RKO (cell line): Measurements from ENCODE around the gene KRT9.

Source experiments
- DNase-seq: peaks from one replicate; pipeline ENCODE4 v3.0.0-alpha.2; 2016; ENCODE audit warnings: low spot score

KRT9 gene

DNA sequence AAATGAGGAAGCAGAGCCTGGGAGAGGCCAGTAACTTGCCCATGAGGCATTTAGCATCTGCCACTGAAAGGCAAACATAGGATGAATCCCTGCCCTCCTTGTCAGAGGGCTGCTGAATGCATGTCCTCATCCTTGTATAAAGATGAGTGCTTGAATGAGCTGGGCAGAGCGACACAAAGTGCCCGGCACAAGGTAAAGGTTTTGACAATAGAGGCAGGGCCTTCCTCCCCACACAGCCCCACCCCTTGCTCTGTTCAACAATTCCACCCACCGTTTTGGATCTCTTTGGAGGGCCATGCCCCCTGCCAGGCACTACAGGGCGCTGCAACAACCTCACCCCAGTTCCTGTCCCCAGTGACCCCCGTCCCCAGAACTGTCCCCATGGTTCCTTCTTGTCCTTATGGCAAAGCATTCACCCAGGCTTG lies 42.4 kb downstream of the KRT9 start:
- DNase-seq: no peak

DNA sequence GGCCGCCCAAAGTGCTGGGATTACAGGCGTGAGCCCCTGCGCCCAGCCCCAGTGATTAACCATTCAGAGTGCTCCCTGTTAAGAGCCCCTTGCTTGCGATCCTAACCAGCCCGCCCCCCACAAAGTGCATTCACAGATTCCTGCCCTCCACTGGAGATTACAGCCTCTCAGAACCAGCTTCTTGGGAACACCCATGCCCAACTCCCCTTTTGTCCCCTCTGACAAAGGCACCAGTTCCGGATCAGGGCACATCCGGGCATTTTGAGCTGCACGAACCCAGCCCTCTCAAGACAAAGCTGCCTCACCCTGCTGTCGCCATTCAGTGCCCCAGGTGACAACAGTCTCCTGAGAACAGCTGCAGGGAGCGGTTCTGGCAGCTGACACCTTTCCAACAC lies 42.9 kb downstream of the KRT9 start:
- no peak for DNase-seq

DNA sequence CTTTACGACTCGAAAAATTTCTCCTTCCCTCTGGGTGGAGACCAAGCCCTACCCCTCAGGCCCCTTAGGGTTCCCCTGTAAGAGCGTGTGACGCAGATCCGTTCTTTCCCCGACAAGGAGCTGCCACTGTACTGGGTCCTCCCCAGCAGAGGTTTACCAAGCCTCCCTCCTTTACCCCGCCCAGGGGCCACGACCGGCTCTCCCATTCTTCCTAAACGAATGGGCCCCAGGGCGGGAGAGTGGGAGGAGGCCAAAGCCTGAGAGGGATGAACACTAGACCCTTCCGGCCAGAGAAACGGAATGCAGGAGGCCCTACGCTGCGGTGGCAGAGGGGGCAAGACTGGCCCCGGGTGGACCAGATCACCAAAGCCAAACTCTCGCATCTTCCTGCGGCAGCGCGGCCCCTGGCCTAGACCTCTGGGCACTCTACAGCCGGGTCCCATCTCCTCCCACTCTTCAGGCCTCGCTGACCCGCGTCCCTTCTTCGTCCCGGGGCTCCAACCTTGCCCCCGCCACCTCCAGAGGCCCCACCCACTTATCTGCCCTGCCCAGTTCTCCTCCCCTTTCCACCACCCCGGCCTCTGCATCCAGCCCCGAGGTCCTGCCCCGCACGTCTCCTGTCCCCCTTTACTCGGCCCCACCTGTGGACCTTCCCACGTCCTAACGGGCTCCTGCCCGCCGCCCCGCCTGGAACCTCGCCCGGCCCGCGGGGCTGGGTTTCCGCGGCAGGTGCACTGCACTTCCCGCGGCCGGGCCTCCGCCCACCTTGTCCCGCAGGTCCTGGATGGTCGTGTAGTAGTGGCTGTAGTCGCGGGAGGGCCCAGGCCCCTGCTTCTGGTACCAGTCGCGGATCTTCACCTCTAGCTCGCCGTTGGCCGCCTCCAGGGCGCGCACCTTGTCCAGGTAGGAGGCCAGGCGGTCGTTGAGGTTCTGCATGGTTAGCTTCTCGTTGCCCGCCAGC lies 44.5 kb downstream of the KRT9 start:
- DNase-seq: no peak

DNA sequence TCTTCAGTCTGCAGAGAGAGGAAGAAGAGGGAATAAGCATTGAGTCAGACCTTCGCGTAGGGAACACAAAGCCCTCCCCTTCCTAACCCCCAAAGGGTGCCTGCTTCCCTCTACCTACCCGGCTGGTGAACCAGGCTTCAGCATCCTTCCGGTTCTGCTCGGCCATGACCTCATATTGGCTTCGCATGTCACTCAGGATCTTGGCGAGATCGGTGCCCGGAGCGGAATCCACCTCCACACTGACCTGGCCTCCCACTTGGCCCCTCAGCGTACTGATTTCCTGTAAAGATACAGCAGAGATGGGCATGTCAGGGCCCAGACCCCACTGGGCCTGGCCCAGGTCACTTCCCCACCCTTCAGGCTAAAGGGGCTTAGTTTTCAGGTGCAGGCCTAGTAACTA lies 47.6 kb downstream of the KRT9 start:
- DNase-seq: no peak

DNA sequence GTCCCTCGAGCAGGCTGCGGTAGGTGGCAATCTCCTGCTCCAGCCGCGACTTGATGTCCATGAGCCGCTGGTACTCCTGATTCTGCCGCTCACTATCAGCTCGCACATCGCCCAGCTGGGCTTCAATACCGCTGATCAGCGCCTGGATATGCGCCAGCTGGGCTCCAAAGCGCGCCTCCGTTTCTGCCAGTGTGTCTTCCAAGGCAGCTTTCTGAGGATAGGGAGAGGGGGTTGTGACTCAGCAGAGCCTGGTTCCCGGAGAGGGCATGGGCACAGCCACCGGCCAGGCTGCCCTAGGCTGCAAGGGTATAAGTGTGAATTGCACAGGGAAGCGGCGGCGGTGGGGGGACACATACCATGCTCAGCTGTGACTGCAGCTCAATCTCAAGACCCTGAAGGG lies 48.1 kb downstream of the KRT9 start:
- no peak for DNase-seq

DNA sequence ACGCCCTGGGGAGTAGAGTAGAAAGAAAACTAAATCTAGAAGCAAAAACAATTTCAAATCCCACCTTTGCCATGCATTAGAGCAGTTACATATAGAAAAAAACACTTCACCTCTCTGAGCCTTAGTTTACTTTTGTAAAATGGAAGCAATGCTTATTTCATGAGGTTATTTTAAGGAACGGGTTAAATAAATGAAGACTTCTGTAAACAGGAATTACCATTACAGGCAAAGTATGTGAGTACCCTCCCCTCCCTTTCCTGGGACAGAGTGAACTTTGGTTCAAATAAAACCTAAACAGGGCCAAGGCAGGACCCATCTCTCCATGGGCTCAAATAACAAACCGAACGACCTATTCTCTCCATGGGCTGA lies 48.6 kb downstream of the KRT9 start:
- DNase-seq: no peak

DNA sequence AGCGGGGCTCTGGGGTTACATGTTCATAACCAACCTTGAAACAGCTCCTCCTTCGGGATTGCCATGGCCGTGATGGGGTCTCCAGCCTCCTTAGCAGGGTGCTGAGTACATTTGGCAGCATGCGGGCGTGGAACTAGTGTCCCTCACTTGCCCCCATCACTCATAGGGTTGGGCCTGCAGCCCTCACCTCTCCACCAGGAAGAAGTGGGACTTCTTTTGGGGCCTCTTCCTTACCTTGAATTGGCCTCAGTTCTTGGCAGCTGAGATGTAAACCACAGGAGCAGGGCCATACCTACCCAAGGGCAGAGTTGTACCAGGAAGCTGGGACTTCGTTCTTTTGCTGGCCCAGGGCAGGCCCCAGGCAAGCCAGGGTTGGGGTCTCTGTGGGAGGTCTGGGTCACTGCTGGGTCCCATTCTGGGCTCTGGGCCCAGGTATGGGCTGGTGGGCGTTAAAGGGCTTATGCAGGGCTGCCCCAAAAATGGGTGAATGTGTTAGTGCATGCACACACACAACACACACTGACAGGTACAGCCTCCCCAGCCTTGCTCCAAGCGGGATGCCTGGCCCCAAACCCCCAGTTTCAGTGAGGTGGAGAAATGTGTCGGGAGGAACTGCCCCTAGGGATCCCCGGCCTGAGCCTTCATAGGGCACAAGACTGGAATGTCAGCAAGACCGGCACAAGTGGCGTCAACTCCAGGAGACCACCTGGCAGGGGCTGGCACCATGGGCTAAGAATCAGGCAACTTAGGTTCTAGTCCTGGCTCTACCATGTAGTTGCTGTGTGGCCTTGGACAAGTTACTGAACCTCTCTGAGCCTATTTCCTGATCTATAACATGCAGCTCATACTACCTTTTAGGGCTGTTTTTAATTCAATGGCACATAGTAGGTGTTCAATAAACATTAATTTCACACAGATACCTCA lies 49.3 kb downstream of the KRT9 start:
- DNase-seq: no peak

DNA sequence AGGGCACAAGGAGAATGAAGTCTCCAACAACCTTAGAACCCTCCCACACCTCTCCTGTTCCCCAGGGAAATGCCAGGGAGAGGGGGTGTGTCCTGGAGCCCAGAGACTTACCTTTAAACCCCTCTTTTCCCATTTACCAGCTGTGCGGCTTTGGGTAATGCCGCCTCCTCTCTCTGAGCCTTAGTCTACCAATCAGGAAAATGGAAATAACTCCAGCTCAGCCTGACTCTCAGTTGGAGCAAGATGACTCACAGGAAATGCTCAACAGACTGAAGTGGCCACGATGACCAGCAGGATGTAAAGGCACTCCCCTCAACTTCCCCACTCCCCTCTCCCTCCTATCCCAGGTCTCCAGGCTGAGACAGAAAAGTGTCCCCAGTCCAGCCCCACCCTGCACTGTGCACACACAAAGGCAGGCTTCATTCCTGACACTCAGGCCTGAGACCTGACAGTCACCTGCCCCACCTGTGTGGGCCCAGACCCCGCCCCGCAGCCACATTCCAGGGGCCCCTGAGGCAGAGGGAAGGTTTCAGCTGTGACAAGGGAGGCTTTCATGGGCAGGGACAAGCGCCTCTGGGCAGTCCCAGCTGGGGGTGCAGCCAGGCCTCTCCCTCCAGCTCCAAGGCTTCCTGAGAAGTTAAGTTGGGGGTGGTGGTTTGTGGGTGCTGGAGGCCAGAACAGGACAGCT lies 50.1 kb downstream of the KRT9 start:
- DNase-seq: peak; percentile 88

DNA sequence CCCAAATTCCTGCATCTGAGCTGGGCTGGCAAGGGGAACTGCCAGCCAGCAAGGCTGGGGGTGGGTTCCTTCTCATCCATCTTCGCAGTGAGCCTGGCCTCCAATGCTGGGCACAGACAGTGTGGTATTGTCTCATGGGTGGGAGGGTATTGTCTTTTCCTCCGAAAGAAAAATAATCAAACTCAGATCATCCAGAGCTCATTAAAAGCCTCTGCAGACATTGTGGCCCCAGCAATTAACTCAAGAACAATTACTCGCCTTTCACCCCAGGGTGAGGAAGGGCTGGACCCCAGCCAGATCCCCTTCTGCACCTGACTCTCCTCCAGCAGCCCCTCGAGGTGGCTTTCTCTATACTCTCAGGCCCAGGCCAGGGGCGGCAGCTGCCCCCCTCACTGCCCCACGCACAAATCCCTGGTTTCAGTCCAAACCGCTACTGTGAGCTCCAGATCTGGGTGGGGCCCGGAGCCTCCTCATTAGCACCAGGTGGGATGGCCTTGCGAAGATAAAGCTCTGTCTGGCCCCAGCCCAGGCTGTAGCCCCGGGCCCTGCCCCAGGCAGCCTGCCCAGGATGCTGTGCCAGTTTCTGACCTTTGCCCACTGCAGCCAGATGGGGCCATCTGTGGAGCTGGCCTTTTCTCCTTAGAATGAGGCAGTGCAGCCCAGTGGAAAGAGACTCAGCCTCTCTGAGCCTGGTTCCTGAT lies 50.9 kb downstream of the KRT9 start:
- DNase-seq: no peak

DNA sequence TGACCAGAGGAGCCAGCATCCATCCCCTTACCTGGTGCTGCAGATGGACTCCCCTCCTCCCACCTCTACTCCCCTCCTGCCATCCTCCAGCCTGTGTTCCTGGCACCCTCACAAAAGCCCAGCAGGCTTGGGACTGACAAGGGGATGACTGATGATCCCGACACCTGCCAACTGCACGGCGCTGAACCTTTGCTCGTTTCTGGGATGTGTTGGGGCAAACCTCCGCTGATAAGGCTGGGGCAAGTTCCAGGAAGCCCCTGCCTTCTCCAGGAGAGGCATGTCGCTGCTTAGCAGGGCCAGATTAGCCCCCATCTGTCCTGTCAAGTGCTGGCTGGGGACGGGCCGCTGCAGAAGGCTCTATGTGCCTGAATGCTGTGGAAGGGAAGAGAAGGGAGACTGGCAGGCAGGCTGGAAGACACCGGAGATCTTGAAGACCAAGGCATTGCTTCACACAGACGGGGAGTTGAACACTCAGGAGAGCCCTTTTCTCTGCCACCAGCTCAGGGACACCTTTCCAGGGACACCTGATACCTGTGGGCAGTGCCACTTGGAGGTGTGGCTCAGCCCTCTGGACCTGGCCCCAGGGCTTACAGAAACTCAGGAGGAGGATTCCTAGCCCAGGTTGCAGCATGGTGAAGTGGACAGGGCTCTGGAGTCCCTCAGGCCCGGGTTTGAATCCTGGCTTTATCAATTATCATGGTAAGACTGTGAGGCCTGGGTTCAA lies 52.2 kb downstream of the KRT9 start:
- no peak for DNase-seq

DNA sequence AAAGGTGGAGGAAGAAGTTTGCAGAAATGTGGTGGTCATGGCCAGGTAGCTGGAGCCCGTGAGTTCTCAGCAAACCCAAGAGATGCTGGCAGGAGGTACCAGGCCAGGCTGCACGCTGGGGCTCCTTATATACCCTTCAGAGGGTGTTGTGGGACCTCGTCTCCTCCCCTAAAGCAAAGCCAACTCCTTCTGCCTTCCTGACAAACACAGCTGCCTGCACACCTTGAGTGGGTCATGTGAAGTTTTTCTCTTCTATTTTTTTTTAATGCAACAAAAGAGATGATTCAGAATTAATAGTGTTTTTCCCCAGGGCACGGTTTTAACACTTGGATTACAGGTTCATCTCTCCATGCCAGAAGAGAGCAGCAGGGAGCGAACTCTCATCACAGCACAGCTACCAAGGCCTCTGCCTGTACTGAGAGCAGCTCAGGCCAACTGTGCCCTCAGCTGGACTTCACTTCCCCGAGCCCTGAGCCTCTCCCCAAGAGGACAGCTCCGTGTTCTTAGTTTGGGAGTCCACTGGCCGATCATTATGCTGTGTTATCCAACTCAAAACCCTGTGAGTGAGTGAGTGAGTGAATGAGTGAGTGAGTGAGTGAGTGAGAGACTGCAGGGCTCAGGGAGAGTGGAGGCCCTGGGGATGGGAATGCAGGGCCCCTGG lies 52.9 kb downstream of the KRT9 start, which contains the start of gene KRT15:
KRT15 (minus strand) TSS at position 102 of the 661 bp plus-strand sequence; CDS start at position 39, 63 bp downstream.
- no peak for DNase-seq

DNA sequence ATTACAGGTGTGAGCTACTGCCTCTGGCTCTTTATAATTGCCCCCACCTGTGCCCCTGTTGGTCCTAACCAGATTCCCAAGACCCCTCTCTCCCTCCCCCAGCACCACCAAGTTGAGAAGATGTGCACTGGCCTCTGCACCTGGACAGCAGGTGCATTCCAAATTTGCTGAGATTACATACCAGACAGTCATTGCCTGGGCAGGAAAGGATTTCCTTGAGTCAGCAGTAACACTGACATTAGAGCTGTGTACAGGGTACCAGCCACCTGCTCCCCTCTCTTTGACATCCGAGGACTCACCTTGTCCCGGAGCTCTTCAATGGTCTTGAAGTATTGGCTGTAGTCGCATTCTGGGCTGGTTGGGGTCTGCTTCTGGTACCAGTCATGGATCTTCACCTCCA lies 53.8 kb downstream of the KRT9 start:
- DNase-seq: no peak

DNA sequence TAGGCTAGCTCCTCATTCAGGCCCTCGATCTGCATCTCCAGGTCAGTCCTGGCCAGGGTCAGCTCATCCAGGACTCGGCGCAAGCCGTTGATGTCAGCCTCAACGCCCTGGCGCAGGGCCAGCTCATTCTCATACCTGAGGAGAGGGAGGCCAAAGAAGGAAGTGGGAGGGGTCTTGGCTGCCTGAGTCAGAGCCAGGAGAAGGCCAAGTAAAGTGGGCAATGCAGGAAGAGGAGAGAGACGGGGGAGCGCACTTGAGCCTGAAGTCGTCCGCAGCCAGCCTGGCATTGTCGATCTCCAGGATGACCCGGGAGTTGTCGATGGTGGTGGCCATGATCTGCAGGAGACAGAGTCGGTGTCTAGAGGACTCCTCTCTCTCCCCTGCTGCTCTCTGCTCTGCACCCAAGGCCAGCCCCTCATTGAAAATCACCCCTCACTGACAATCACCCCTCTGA lies 55.0 kb downstream of the KRT9 start:
- no peak for DNase-seq

DNA sequence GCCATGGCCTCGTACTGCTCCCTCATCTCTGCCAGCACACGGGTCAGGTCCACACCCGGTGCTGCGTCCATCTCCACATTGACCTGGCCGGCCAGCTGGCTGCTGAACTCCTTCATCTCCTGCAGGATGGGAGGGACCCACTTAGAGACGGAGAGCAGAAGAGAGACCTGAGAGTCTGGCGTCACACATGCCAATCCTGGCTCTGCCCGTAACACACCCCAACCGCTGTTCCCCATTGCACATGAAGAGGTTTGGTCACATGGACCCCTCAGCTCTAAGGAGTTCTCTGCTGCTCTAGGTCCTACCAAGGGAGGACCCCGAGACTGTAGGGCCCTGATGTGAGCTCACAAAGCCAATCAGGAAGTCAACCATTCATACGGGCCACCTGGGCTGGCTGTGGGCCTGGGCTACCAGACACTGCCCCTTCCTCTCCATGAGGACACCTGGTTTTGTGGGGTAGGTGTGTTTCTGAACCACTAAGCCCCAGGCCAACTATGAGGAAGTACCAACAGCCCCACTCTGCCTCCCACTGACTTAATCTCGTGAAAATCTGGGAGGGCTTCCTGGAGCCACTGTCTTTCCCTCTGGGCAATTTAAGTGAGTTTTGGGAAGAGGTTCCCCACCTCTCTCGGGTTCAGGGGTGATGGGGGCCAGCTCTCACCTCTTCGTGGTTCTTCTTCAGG lies 55.6 kb downstream of the KRT9 start:
- DNase-seq: no peak
